ENCODE results near the gene VSX2.

VSX2 gene

DNA sequence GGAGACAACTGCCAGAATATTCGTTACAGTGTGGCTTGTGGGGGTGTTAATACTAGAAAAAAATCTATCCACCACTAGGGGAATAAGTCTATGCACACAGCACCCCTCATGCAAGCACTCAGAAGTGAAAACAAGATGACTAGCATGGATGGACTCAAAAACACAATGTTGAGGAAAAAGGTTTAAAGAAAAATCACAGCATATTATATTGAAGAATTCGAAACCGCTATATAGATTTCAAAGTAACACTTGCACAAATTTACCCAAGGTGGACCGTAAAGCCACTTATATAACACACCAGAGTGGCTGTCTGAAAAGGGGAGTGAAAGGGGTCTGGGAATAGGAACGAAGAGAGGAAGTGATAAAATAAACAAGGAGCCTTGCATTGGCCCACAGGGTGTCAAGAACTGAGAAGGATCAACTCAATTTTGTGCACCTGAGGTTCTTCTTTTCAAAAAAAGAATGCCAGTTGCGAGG, 62.9 kb downstream of the VSX2 start:
- no peak for DNase-seq (ENCODE audit: low read depth in 2 of 2)

DNA sequence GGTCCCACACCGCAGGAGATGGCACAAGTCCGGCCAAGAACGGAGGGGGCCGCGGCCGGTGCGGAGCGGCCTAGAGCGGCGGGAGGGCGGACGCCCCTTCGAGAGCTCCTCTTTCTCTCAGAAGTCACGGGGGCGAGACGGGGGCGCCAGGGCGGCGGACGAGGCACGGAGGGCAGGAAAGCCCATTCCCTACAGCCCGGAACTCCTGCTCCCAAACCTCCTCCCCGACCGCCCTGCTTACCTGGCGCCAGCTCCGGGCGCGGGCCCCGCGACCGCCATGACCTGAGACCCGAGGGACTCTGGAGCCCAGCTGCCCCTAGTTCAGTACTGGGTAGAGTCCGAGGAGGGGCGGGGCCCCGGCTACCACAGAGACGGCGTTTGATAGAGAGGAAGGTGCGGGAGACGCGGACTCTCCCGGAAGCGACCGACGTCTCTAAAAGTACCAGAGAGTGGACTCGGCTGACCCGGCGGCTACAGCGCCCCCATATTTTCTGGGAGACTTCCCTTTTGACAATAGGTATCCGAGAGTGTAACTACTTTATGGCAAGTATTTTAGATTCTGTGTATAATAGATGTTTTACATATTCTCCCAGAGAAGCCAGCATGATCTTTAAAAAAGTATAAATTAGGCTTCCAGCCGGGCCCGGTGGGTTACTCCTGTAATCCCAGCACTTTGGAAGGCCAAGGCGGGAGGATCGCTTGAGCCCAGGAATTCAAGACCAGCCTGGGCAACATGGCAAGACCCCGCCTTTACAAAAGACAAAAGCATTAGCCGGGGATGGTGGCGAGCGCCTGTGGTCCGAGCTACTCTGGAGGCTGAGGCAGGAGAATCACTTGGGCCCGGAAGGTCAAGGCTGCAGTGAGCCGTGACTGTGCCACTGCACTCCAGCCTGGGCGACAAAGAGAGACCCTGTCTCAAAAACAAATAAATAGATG, 63.7 kb downstream of the VSX2 start, which contains the start of gene ABCD4:
Gene ABCD4 (minus strand): TSS at position 301 of the 936 bp plus-strand sequence. CDS start 22 bp downstream, at position 279.
- peak; percentile 80 to 87 for DNase-seq (ENCODE audit: low read depth in 2 of 2)

DNA sequence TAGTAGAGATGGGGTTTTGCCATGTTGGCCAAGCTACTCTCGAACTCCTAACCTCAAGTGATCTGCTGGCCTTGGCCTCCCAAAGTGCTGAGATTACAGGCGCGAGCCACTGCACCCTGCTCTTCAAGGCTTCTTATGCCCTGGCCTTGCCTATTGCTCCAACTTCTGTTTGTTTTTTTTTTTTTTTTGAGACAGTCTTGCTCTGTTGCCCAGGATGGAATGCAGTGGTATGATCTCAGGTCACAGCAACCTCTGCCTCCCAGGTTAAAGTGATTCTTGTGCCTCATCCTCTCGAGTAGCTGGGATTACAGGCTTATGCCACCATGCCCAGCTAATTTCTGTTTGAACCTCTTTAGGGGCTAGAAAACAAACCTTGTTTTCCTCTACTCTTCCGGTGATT, 69.4 kb downstream of the VSX2 start:
- DNase-seq (ENCODE audit: low read depth in 2 of 2), result no peak

DNA sequence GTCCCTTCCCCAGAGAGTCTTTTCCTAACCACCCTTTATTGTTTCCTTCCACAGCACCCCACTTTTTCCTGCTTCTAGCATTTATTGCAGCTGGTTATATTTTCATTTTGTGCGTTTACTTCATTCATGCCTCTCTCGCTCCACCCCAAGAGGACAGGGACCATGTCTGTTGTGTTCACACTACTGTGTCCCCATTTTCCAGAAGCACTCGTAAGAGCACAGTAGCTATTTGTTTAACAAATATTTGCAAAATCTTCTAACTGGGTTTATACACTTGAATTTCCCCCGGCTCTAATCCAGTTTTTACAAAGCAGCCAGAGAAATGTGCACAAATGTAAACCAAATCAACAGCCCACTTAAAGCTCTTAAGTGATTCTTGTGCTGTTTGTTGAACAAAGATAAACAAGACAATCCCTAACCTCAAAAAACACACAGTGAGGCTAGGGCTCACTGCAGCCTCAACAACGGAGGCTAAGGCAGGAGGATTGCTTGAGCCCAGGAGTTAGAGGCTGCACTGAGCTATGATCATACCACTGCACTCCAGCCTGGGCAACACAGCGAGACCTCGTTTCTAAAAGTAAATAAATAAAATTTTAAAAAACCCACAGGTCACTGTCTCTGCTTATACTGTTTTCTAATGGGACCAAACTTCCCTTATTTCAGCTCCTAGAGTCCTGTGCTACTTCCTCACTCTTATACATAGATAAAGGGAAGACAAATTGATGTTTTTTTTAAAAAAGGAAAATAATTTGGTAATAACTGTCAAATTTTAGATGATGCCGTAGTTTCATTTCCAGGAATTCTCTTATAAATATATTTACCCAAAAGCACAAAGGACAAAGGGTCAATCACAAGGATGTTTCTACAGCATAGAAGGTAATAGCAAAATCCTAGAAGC, 70.1 kb downstream of the VSX2 start:
- DNase-seq (ENCODE audit: low read depth in 2 of 2), result no peak

DNA sequence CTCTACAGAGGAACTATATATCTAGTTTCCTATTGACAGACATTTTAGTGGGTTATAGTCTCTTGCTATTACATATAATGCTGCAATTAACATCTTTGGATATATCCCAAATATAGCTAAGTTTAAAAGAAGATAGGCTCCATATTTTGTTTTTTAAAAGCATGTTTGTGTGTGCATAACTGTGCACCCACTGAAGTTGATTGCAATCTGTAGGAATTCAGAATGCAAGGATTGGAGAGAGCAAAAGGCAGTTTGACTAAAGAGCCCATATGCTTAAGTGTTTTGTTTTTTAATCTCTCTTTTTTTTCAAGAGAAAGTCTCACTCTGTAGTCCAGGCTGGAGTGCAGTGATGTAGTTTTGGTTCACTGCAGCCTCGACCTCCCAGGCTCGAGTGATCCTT, 72.9 kb downstream of the VSX2 start:
- DNase-seq (ENCODE audit: low read depth in 2 of 2), result no peak
